Stimulated activated CD8-positive, alpha-beta memory T cell treated with anti-CD3 and anti-CD28 coated beads, Interleukin-12 subunit alpha, Interleukin-12 subunit beta, amount 100 ng/mL, for 24 hours (primary cell): ENCODE measurements around the gene MTM1.

Experiments
- DNase-seq: peaks from one replicate; pipeline ENCODE4 v3.0.0-alpha.2; 2020; ENCODE audit errors: extremely low read depth

Gene MTM1

GRCh38 chrX:150548684-150549083 lies 19.7 kb upstream of the MTM1 start:
- no peak for DNase-seq

- DNase-seq: no peak
These were observed 16.5 kb upstream of the MTM1 start for GRCh38 chrX:150551963-150552362.

GRCh38 chrX:150558424-150558823 lies 10.0 kb upstream of the MTM1 start:
- no peak for DNase-seq

- no peak for DNase-seq
These were observed 3.6 kb upstream of the MTM1 start for GRCh38 chrX:150564838-150565237.

- no peak for DNase-seq
These were observed 2.9 kb upstream of the MTM1 start for GRCh38 chrX:150565551-150565950.

- DNase-seq: no peak
These were observed 1.7 kb upstream of the MTM1 start for GRCh38 chrX:150566734-150567182.

GRCh38 chrX:150567645-150568319 lies 639 bp upstream of the MTM1 start:
- no peak for DNase-seq

- DNase-seq: no peak
These were observed 695 bp downstream of the MTM1 start for GRCh38 chrX:150569155-150569477.

GRCh38 chrX:150570512-150570911 lies 2.1 kb downstream of the MTM1 start:
- DNase-seq: no peak

- no peak for DNase-seq
These were observed 3.8 kb downstream of the MTM1 start for GRCh38 chrX:150572206-150572605.

- no peak for DNase-seq
These were observed 4.7 kb downstream of the MTM1 start for GRCh38 chrX:150573106-150573505.

- DNase-seq: no peak
These were observed 5.3 kb downstream of the MTM1 start for GRCh38 chrX:150573702-150574101.

GRCh38 chrX:150574559-150575418 lies 6.4 kb downstream of the MTM1 start:
- no peak for DNase-seq

- DNase-seq: no peak
These were observed 7.0 kb downstream of the MTM1 start for GRCh38 chrX:150575419-150575814.

- DNase-seq: no peak
These were observed 8.8 kb downstream of the MTM1 start for GRCh38 chrX:150577174-150577573.

- DNase-seq: no peak
These were observed 12.8 kb downstream of the MTM1 start for GRCh38 chrX:150581093-150581775.

GRCh38 chrX:150582338-150582948 lies 14.0 kb downstream of the MTM1 start:
- DNase-seq: no peak

GRCh38 chrX:150587585-150588503 lies 19.4 kb downstream of the MTM1 start:
- no peak for DNase-seq

GRCh38 chrX:150594584-150594983 lies 26.2 kb downstream of the MTM1 start:
- DNase-seq: no peak

GRCh38 chrX:150599226-150599625 lies 30.8 kb downstream of the MTM1 start:
- DNase-seq: no peak

- DNase-seq: no peak
These were observed 33.9 kb downstream of the MTM1 start for GRCh38 chrX:150602296-150602695.
